Measurements from ENCODE around the gene RAI14. TPM values are rescaled to one million over a fixed set of nuclear protein-coding genes. Genes with fewer than 3 reads are reported as not detected.

The RAI14 gene
- total and polyA plus RNA-seq, 3 experiments from 2014 or later = 0.58 to 3.9 (median 3.9) TPM

Other genes with a start within 250 kb of the RAI14 start
- gene TTC23L, start 182.8 kb downstream of the RAI14 start, total RNA-seq = under 1 TPM; 0.24 to 0.63 TPM
- not detected for gene TTC23L, start 182.8 kb downstream of the RAI14 start, polyA plus RNA-seq